Left lung (tissue), 10 donors: ENCODE data around the gene THOC7. TPM values are rescaled to one million over a fixed set of nuclear protein-coding genes. Genes with fewer than 3 reads are reported as not detected.

Experiments used
- ATAC-seq: fragments of 200-7000 bp; cut with Tn5 transposase; one replicate; pipeline ENCODE4 v1.9.1; 2020; ENCODE audit warnings: moderate library complexity
- DNase-seq, 4 donors: peaks; one replicate each; pipeline ENCODE4 v3.0.0-alpha.2; 2013 to 2020
- H3K27ac ChIP-seq, 2 donors: fragments of 200-600 bp; sonication (generic) in 1 of 2; one replicate each; pipeline versions ENCODE4 v1.5.0 to v1.8.0; 2020 to 2021
- H3K27me3 ChIP-seq, 2 donors: fragments of 200-600 bp; sonication (generic) in 1 of 2; one replicate each; pipeline versions ENCODE4 v1.5.0 to v1.8.0; 2020 to 2021
- H3K36me3 ChIP-seq, 2 donors: fragments of 200-600 bp; sonication (generic) in 1 of 2; one replicate each; pipeline versions ENCODE4 v1.5.0 to v1.8.0; 2020 to 2021
- H3K4me1 ChIP-seq, 2 donors: fragments of 200-600 bp; one replicate each; pipeline ENCODE4 v1.8.0; 2021
- H3K4me3 ChIP-seq, 2 donors: fragments of 200-600 bp; sonication (generic) in 1 of 2; one replicate each; pipeline versions ENCODE4 v1.5.0 to v1.8.0; 2020 to 2021; ENCODE audit warnings: mild to moderate bottlenecking in 1 of 2
- H3K9me3 ChIP-seq, 2 donors: fragments of 200-600 bp; sonication (generic) in 1 of 2; one replicate each; pipeline versions ENCODE4 v1.5.0 to v1.8.0; 2020 to 2021
- intact Hi-C, 2 donors: fragments of 100-400 bp; cut with DNase I; formaldehyde crosslinking; loops; one replicate each; pipeline versions ENCODE4 v1.11.2 to v1.14.2; 2022
- polyA plus RNA-seq, 6 donors: library from polyadenylated mRNA; unstranded; fragments of 120-200 nt; gene quantifications; one replicate each; pipeline ENCODE4 v1.2.1, GENCODE V29; 2013; ENCODE audit not compliant: insufficient read length in 6 of 6
- total RNA-seq, 2 donors: library from RNA; stranded (reverse); fragmentation: NEBNext Ultra II Directional; extraction: Animal tissue kit (Norgen Biotek cat#: 25700); gene quantifications; one replicate each; pipeline ENCODE4 v1.2.1, GENCODE V29; 2021
- TF ChIP-seq, protein P1 (sequence below), 2 donors: fragments of 200-600 bp; sonication (generic) in 1 of 2; IDR thresholded peaks; one replicate each; pipeline versions ENCODE4 v1.5.0 to v1.8.0; 2021; ENCODE audit warnings: antibody characterized with exemption in 2 of 2
- donor health status: DM: no; HTN: yes; CAD: no.
- donor health status: DM: no; HTN: no; CAD: no.

The THOC7 gene
- total and polyA plus RNA-seq, 8 donors: 46.7 to 80.2 (median 75.6) TPM

- intact Hi-C loops: no loop called here
- no peak for DNase-seq
Measured at GRCh38 chr3:63908081-63908736, 44.6 kb upstream of the THOC7 start.

GRCh38 chr3:63905731-63906620 is 42.4 kb upstream of the THOC7 start:
- TF ChIP-seq, protein P1, sequence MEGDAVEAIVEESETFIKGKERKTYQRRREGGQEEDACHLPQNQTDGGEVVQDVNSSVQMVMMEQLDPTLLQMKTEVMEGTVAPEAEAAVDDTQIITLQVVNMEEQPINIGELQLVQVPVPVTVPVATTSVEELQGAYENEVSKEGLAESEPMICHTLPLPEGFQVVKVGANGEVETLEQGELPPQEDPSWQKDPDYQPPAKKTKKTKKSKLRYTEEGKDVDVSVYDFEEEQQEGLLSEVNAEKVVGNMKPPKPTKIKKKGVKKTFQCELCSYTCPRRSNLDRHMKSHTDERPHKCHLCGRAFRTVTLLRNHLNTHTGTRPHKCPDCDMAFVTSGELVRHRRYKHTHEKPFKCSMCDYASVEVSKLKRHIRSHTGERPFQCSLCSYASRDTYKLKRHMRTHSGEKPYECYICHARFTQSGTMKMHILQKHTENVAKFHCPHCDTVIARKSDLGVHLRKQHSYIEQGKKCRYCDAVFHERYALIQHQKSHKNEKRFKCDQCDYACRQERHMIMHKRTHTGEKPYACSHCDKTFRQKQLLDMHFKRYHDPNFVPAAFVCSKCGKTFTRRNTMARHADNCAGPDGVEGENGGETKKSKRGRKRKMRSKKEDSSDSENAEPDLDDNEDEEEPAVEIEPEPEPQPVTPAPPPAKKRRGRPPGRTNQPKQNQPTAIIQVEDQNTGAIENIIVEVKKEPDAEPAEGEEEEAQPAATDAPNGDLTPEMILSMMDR (IDR thresholded peaks at IDR 0.05): no peak
- no peak overlapping the region for H3K4me3 ChIP-seq
- H3K27ac ChIP-seq: no peak overlapping the region
- ATAC-seq: no peak
- H3K27me3 ChIP-seq: no peaks in the 10 kb centered on the region
- H3K36me3 ChIP-seq: no peaks in the 10 kb centered on the region
- DNase-seq: no peak
- H3K9me3 ChIP-seq: no peaks in the 10 kb centered on the region
- intact Hi-C loops: no loop called here
- peaks cover 4 to 21% of the 10 kb centered on the region in 2 donors for H3K4me1 ChIP-seq

More at GRCh38 chr3:63908081-63908736, 44.6 kb upstream of the THOC7 start:
- no peak overlapping the region for H3K4me3 ChIP-seq
- no peaks in the 10 kb centered on the region for H3K36me3 ChIP-seq
- H3K4me1 ChIP-seq: peaks cover 11 to 32% of the 10 kb centered on the region in 2 donors
- ATAC-seq: no peak
- no peak overlapping the region for H3K27ac ChIP-seq
- TF ChIP-seq, protein P1 (IDR thresholded peaks at IDR 0.05): no peak
- H3K9me3 ChIP-seq: no peaks in the 10 kb centered on the region
- H3K27me3 ChIP-seq: no peaks in the 10 kb centered on the region

DNA sequence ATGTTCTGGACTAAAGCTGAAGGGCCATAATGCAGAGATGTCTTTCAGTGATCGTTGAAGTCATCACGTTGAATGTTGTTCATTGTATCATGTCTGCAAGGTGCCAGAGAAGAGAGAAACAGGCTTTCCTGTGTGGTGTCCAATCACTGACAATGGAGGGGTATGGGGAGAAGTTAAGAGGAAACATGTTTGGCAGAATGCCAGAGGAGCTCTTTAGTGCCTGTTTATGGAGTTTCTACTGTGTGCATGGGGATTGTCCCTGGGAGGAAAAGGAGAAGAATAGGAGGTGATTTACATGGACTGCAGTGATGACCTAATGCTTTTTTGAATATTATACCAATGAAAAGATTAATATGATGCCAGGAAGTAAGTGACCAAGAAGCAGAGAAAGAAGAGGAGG is 36.9 kb upstream of the THOC7 start:
- DNase-seq: no peak
- TF ChIP-seq, protein P1 (IDR thresholded peaks at IDR 0.05): no peak
- peaks cover 2 to 19% of the 10 kb centered on the region in 2 donors for H3K4me1 ChIP-seq
- peaks cover 0 to 24% of the 10 kb centered on the region in 2 donors for H3K36me3 ChIP-seq
- peak overlapping the region in 1 of 2 donors; percentile 15 for H3K27ac ChIP-seq
- no peak overlapping the region for H3K4me3 ChIP-seq
- no peak for ATAC-seq
- H3K9me3 ChIP-seq: no peaks in the 10 kb centered on the region
- intact Hi-C loops: no loop called here
- no peaks in the 10 kb centered on the region for H3K27me3 ChIP-seq

GRCh38 chr3:63900010-63900409 is 36.4 kb upstream of the THOC7 start:
- Histone ChIP-seq H3K27ac (peak overlapping the region in 1 of 2 donors; percentile 15), H3K4me3 (no peak overlapping the region), H3K36me3 (peaks cover 0 to 24% of the 10 kb centered on the region in 2 donors), H3K27me3 (no peaks in the 10 kb centered on the region), H3K9me3 (no peaks in the 10 kb centered on the region), H3K4me1 (peaks cover 5 to 16% of the 10 kb centered on the region in 2 donors)
- no peak for DNase-seq
- TF ChIP-seq, protein P1 (IDR thresholded peaks at IDR 0.05): no peak
- no peak for ATAC-seq
- intact Hi-C loops: no loop called here
